IMR-90 (cell line): ENCODE measurements around the gene ZNF385C. TPM values are rescaled to one million over a fixed set of nuclear protein-coding genes. Genes with fewer than 3 reads are reported as not detected.
A peak's percentile ranks its signal among the peaks of the same experiment; 100 is the strongest.

Experiments used
- ATAC-seq: fragments of 200-7000 bp; cut with Tn5 transposase; 2 replicates; pipeline ENCODE4 v1.9.1; 2020; ENCODE audit warnings: low read depth, mild to moderate bottlenecking, moderate library complexity
- BruUV-seq: library from RNA; stranded (reverse); fragments of 400-500 nt; replicated peaks from 2 replicates; lab custom pipeline; 2021; lab: Mats Ljungman, UMichigan
- CTCF ChIA-PET: fragments of 300-600 bp; formaldehyde crosslinking; extraction: SDS; loops from one replicate; lab custom pipeline; 2021; ENCODE audit warnings: antibody characterized with exemption; lab: Yijun Ruan, JAX
- POLR2A ChIA-PET: fragments of 300-600 bp; sonication (Branson Sonifier 250); formaldehyde crosslinking; loops from one replicate; lab custom pipeline; 2022; ENCODE audit warnings: antibody characterized with exemption; ENCODE audit not compliant: unreplicated experiment; lab: Charles Lee
- DNase-seq: peaks from one replicate; pipeline ENCODE4 v3.0.0; 2013
- H2AFZ ChIP-seq: replicated peaks from 2 replicates; pipeline ENCODE3; 2013; ENCODE audit warnings: low read length, mild to moderate bottlenecking; ENCODE audit not compliant: poor library complexity
- H2AK5ac ChIP-seq: 2 replicates; pipeline ENCODE4 v1.6.1; 2013; ENCODE audit warnings: low read depth, low read length, inconsistent platforms
- H2AK9ac ChIP-seq: replicated peaks from 2 replicates; pipeline ENCODE3; 2013; ENCODE audit warnings: mild to moderate bottlenecking, low read depth, low read length, moderate library complexity; ENCODE audit not compliant: poor library complexity
- H2BK120ac ChIP-seq: 2 replicates; pipeline ENCODE4 v1.6.1; 2013; ENCODE audit warnings: low read depth, low read length, inconsistent platforms
- H2BK15ac ChIP-seq: 3 replicates; pipeline ENCODE4 v1.6.1; 2013; ENCODE audit warnings: low read depth, low read length, inconsistent platforms
- H2BK20ac ChIP-seq: 2 replicates; pipeline ENCODE4 v1.6.1; 2013; ENCODE audit warnings: low read depth, mild to moderate bottlenecking, inconsistent platforms, low read length, moderate library complexity
- H2BK5ac ChIP-seq: 2 replicates; pipeline ENCODE4 v1.6.1; 2013; ENCODE audit warnings: mild to moderate bottlenecking, low read depth, low read length, inconsistent platforms; ENCODE audit not compliant: poor library complexity, severe bottlenecking
- H3K14ac ChIP-seq: replicated peaks from 2 replicates; pipeline ENCODE4 v1.6.1; 2013; ENCODE audit warnings: low read depth, low read length, inconsistent platforms
- H3K18ac ChIP-seq: 2 replicates; pipeline ENCODE4 v1.6.1; 2013; ENCODE audit warnings: low read depth, low read length, control low read depth
- H3K23ac ChIP-seq: 2 replicates; pipeline ENCODE4 v1.6.1; 2013; ENCODE audit warnings: low read depth, low read length, inconsistent platforms
- H3K27ac ChIP-seq: 2 replicates; pipeline ENCODE4 v1.5.1; 2013; ENCODE audit warnings: mild to moderate bottlenecking, control low read depth, low read length; ENCODE audit not compliant: insufficient read depth
- H3K27me3 ChIP-seq: 2 replicates; pipeline ENCODE4 v1.6.1; 2013; ENCODE audit warnings: low read length; ENCODE audit not compliant: control insufficient read depth, insufficient read depth
- H3K36me3 ChIP-seq: 2 replicates; pipeline ENCODE4 v1.6.1; 2013; ENCODE audit warnings: low read length, mixed read lengths; ENCODE audit not compliant: control insufficient read depth, insufficient read depth
- H3K4ac ChIP-seq: 2 replicates; pipeline ENCODE4 v1.6.1; 2013; ENCODE audit warnings: low read depth, low read length, inconsistent platforms
- H3K4me1 ChIP-seq: 2 replicates; pipeline ENCODE4 v1.6.1; 2013; ENCODE audit warnings: low read length, mixed read lengths; ENCODE audit not compliant: control insufficient read depth, insufficient read depth
- H3K4me2 ChIP-seq: 2 replicates; pipeline ENCODE4 v1.6.1; 2013; ENCODE audit warnings: low read depth, mild to moderate bottlenecking, control low read depth, low read length, moderate library complexity
- H3K4me3 ChIP-seq: 2 replicates; pipeline ENCODE4 v1.5.1; 2013; ENCODE audit warnings: low read depth, mild to moderate bottlenecking, control low read depth, low read length, moderate library complexity; ENCODE audit not compliant: insufficient read depth
- H3K56ac ChIP-seq: 2 replicates; pipeline ENCODE4 v1.6.1; 2013; ENCODE audit warnings: low read length, inconsistent platforms; ENCODE audit not compliant: insufficient read depth; ENCODE audit errors: extremely low read depth
- H3K79me1 ChIP-seq, 2 experiments: 2 replicates each; pipeline ENCODE4 v1.6.1; 2013; ENCODE audit warnings: low read length in 2 of 2, inconsistent platforms in 1 of 2, low read depth in 1 of 2
- H3K9ac ChIP-seq: 2 replicates; pipeline ENCODE4 v1.6.1; 2013; ENCODE audit warnings: low read depth, low read length, control low read depth
- H3K9me1 ChIP-seq: 2 replicates; pipeline ENCODE4 v1.6.1; 2013; ENCODE audit warnings: low read length, inconsistent platforms; ENCODE audit not compliant: insufficient read depth
- H3K9me3 ChIP-seq: 2 replicates; pipeline ENCODE4 v1.6.1; 2013; ENCODE audit warnings: low read length; ENCODE audit not compliant: control insufficient read depth, insufficient read depth
- H4K20me1 ChIP-seq: 2 replicates; pipeline ENCODE4 v1.6.1; 2013; ENCODE audit warnings: low read length, inconsistent platforms; ENCODE audit not compliant: insufficient read depth
- H4K5ac ChIP-seq: 2 replicates; pipeline ENCODE4 v1.6.1; 2013; ENCODE audit warnings: mild to moderate bottlenecking, low read depth, low read length, control low read depth
- H4K8ac ChIP-seq, 2 experiments: 2 replicates each; pipeline ENCODE4 v1.6.1; 2013; ENCODE audit warnings: low read depth in 2 of 2, low read length in 2 of 2, control low read depth in 1 of 2, inconsistent platforms in 1 of 2
- H4K91ac ChIP-seq: 2 replicates; pipeline ENCODE4 v1.6.1; 2013; ENCODE audit warnings: low read depth, low read length, inconsistent platforms; ENCODE audit not compliant: insufficient read depth
- BHLHE40 ChIP-seq: fragments of 150-350 bp; IDR thresholded peaks from 2 replicates; pipeline ENCODE4 v1.6.1; 2016; ENCODE audit warnings: mild to moderate bottlenecking, low read depth, low read length
- CEBPB ChIP-seq: IDR thresholded peaks from 2 replicates; pipeline ENCODE4 v1.6.1; 2012; ENCODE audit warnings: low read depth, low read length, improper control_type of control experiment
- CHD1 ChIP-seq: IDR thresholded peaks from 2 replicates; pipeline ENCODE4 v1.6.1; 2012; ENCODE audit warnings: low read depth, low read length, improper control_type of control experiment
- CTCF ChIP-seq: conservative IDR thresholded peaks from 2 replicates; pipeline ENCODE4 v1.5.1; 2012; ENCODE audit warnings: mild to moderate bottlenecking, low read depth, low read length, improper control_type of control experiment
- FOS ChIP-seq: fragments of 150-350 bp; IDR thresholded peaks from 2 replicates; pipeline ENCODE4 v1.6.1; 2016; ENCODE audit warnings: low read depth, low read length
- MAFK ChIP-seq: IDR thresholded peaks from 2 replicates; pipeline ENCODE4 v1.6.1; 2012; ENCODE audit warnings: low read depth, low read length, improper control_type of control experiment
- MAZ ChIP-seq: IDR thresholded peaks from 2 replicates; pipeline ENCODE4 v1.6.1; 2012; ENCODE audit warnings: low read depth, mild to moderate bottlenecking, low read length, improper control_type of control experiment, moderate library complexity, borderline replicate concordance
- MXI1 ChIP-seq: IDR thresholded peaks from 2 replicates; pipeline ENCODE4 v1.6.1; 2012; ENCODE audit warnings: low read depth, mild to moderate bottlenecking, low read length, moderate library complexity, borderline replicate concordance
- POLR2A ChIP-seq: IDR thresholded peaks from 2 replicates; pipeline ENCODE4 v1.6.1; 2012; ENCODE audit warnings: mild to moderate bottlenecking, low read depth, low read length
- RAD21 ChIP-seq: IDR thresholded peaks from 2 replicates; pipeline ENCODE4 v1.6.1; 2012; ENCODE audit warnings: low read length, improper control_type of control experiment
- USF2 ChIP-seq: fragments of 150-350 bp; IDR thresholded peaks from 2 replicates; pipeline ENCODE4 v1.6.1; 2017; ENCODE audit warnings: mild to moderate bottlenecking, antibody characterized with exemption, low read length, low read depth
- WGBS, 2 experiments: methylation state at CpG; one replicate each; pipeline versions ENCODE4 v1.1.5 to v1.1.7; 2013; ENCODE audit warnings: missing lambda C conversion rate in 2 of 2; ENCODE audit not compliant: insufficient read length in 1 of 2; ENCODE audit errors: extremely low coverage in 2 of 2; 5-methylcytosine and 5-hydroxymethylcytosine counted together
- dilution Hi-C: fragments of 300-500 bp; cut with HindIII; formaldehyde crosslinking; loops from one replicate; pipeline ENCODE4 v1.14.3; 2018; ENCODE audit warnings: low sequenced_read_pairs; ENCODE audit not compliant: unreplicated experiment
- in situ Hi-C: fragments of 300-500 bp; cut with MboI; formaldehyde crosslinking; loops from 3 replicates; pipeline ENCODE4 v1.14.3; 2019; ENCODE audit warnings: low sequenced_read_pairs, inconsistent platforms, mixed read lengths
- intact Hi-C: fragments of 100-400 bp; cut with micrococcal nuclease; formaldehyde crosslinking; loops from 2 replicates; pipeline ENCODE4 v1.10.0; 2022
- polyA plus RNA-seq, 3 experiments: library from polyadenylated mRNA; depleted of rRNA; stranded (reverse); fragments of >200 nt; gene quantifications; 2 replicates each; pipeline ENCODE4 v1.2.3, GENCODE V29; 2012; ENCODE audit warnings: low replicate concordance in 1 of 3
- total RNA-seq: library from RNA; depleted of rRNA; stranded (reverse); fragments of >200 nt; gene quantifications from 2 replicates; pipeline ENCODE4 v1.2.3, GENCODE V29; 2012

Gene ZNF385C
- total and polyA plus RNA-seq, 2 of the 4 experiments (the other 2 are of a cell fraction): not detected

GRCh38 chr17:42055496-42055895 is 42.8 kb downstream of the ZNF385C start:
- Histone ChIP-seq H3K79me1 (no peaks in the 10 kb centered on the region), H3K56ac (no peak overlapping the region), H3K14ac (no peak overlapping the region; the same call in 1 of the 2 replicates), H4K8ac (no peak overlapping the region), H4K20me1 (no peaks in the 10 kb centered on the region), H3K23ac (no peak overlapping the region), H2BK120ac (no peak overlapping the region), H3K9me3 (no peaks in the 10 kb centered on the region), H2BK20ac (no peak overlapping the region), H2BK15ac (no peak overlapping the region), H2BK5ac (no peak overlapping the region), H2AK9ac (no peak overlapping the region), H3K18ac (no peak overlapping the region), H3K4me1 (no peaks in the 10 kb centered on the region), H3K9ac (no peak overlapping the region), H4K91ac (no peak overlapping the region), H2AK5ac (no peak overlapping the region), H3K36me3 (no peaks in the 10 kb centered on the region), H3K27me3 (peaks cover 77% of the 10 kb centered on the region), H3K4me3 (no peak overlapping the region), H3K9me1 (peaks cover 3% of the 10 kb centered on the region; the same call in 1 of the 2 replicates), H3K4ac (no peak overlapping the region), H3K4me2 (no peak overlapping the region), H2AFZ (no peak overlapping the region), H4K5ac (no peak overlapping the region), H3K27ac (no peak overlapping the region)
- DNase-seq (peak; percentile 12), ATAC-seq (peak; percentile 35; the same call in 1 of the 2 replicates)
- dilution Hi-C loops: no loop called here
- intact Hi-C loops: no loop called here
- CTCF ChIA-PET: no interaction called here
- BruUV-seq: no TSS peak
- in situ Hi-C loops: no loop called here
- POLR2A ChIA-PET: interaction anchor here (0.7 kb wide), 1 partner anchor 96 kb away, joined by 12 read pairs; no protein-coding TSS in a partner anchor
- TF ChIP-seq MXI1 (no peak), FOS (no peak), MAFK (no peak), POLR2A (no peak), BHLHE40 (no peak), CHD1 (no peak), CTCF (no peak), CEBPB (no peak), USF2 (no peak), RAD21 (no peak), MAZ (no peak)
- WGBS, 2 experiments: 13% methylated on average over 3 of the region's 6 CpGs; no CpG with 5 or more reads in 1 of the 2 experiments
